PC-3 (cell line): Measurements from ENCODE around the gene NR2E1. TPM values are rescaled to one million over a fixed set of nuclear protein-coding genes. Genes with fewer than 3 reads are reported as not detected.

Source experiments
- ATAC-seq: fragments of 200-7000 bp; cut with Tn5 transposase; 2 replicates; pipeline ENCODE4 v1.9.1; 2020; ENCODE audit warnings: mild to moderate bottlenecking, moderate library complexity
- Bru-seq: library from RNA; stranded (reverse); fragments of 400-500 nt; gene quantifications from one replicate; lab custom pipeline; 2021; lab: Mats Ljungman, UMichigan
- BruChase-seq, 2 experiments: library from RNA; stranded (reverse); fragments of 400-500 nt; gene quantifications; one replicate each; lab custom pipeline; 2021; lab: Mats Ljungman, UMichigan
- BruUV-seq: library from RNA; stranded (reverse); fragments of 400-500 nt; replicated peaks from 2 replicates; lab custom pipeline; 2021; lab: Mats Ljungman, UMichigan
- CTCF ChIA-PET: fragments of 300-600 bp; sonication (Branson Sonifier 250); formaldehyde crosslinking; loops from one replicate; lab custom pipeline; 2022; ENCODE audit warnings: antibody characterized with exemption; lab: Charles Lee
- POLR2A ChIA-PET: fragments of 300-600 bp; sonication (Branson Sonifier 250); formaldehyde crosslinking; loops from one replicate; lab custom pipeline; 2022; ENCODE audit warnings: antibody characterized with exemption; ENCODE audit not compliant: unreplicated experiment; lab: Charles Lee
- DNase-seq: peaks from one replicate; pipeline ENCODE4 v3.0.0-alpha.2; 2015
- H2AFZ ChIP-seq: fragments of 300-600 bp; sonication (generic); 2 replicates; pipeline ENCODE4 v1.6.0; 2016; ENCODE audit warnings: antibody characterized with exemption, low read length
- H3F3A ChIP-seq: fragments of 300-600 bp; sonication (generic); one replicate; pipeline ENCODE4 v1.6.0; 2017; ENCODE audit warnings: antibody characterized with exemption, low read length, control low read depth, mild to moderate bottlenecking; ENCODE audit not compliant: unreplicated experiment
- H3K27ac ChIP-seq: fragments of 300-600 bp; sonication (generic); 2 replicates; pipeline ENCODE4 v1.5.1; 2016; ENCODE audit warnings: mild to moderate bottlenecking, low read length
- H3K27me3 ChIP-seq: fragments of 300-600 bp; sonication (generic); 2 replicates; pipeline ENCODE4 v1.6.1; 2016; ENCODE audit warnings: low read length, mixed read lengths
- H3K36me3 ChIP-seq: fragments of 300-600 bp; sonication (generic); 2 replicates; pipeline ENCODE4 v1.6.1; 2016; ENCODE audit warnings: low read depth, mixed run types, low read length, mixed read lengths
- H3K4me1 ChIP-seq: fragments of 300-600 bp; sonication (generic); 2 replicates; pipeline ENCODE4 v1.5.1; 2016; ENCODE audit warnings: low read length; ENCODE audit not compliant: insufficient read depth
- H3K4me2 ChIP-seq: fragments of 300-600 bp; sonication (generic); 2 replicates; pipeline ENCODE4 v1.6.0; 2016; ENCODE audit warnings: low read length
- H3K4me3 ChIP-seq: fragments of 300-600 bp; sonication (generic); 2 replicates; pipeline ENCODE4 v1.5.1; 2016; ENCODE audit warnings: mild to moderate bottlenecking, low read length, mixed read lengths
- H3K79me2 ChIP-seq: fragments of 300-600 bp; sonication (generic); 2 replicates; pipeline ENCODE4 v1.6.1; 2017; ENCODE audit warnings: low read length, mixed read lengths
- H3K9ac ChIP-seq: fragments of 300-600 bp; sonication (generic); 2 replicates; pipeline ENCODE4 v1.6.0; 2016; ENCODE audit warnings: mild to moderate bottlenecking, low read length
- H3K9me2 ChIP-seq: fragments of 300-600 bp; sonication (generic); replicated peaks from 2 replicates; pipeline ENCODE4 v1.6.1; 2016; ENCODE audit warnings: mixed run types, low read length, mixed read lengths
- H3K9me3 ChIP-seq: fragments of 300-600 bp; sonication (generic); 2 replicates; pipeline ENCODE4 v1.6.1; 2016; ENCODE audit warnings: low read length, mixed read lengths
- H4K20me1 ChIP-seq: fragments of 300-600 bp; sonication (generic); 2 replicates; pipeline ENCODE4 v1.6.1; 2016; ENCODE audit warnings: low read length, mixed read lengths
- CTCF ChIP-seq: fragments of 300-600 bp; sonication (generic); conservative IDR thresholded peaks from 2 replicates; pipeline ENCODE4 v1.5.1; 2017; ENCODE audit warnings: antibody characterized with exemption, low read depth, mild to moderate bottlenecking, low read length
- EZH2 ChIP-seq: fragments of 300-600 bp; sonication (generic); IDR thresholded peaks from one replicate; pipeline ENCODE4 v1.6.1; 2017; ENCODE audit warnings: antibody characterized with exemption, mild to moderate bottlenecking, low read length; ENCODE audit not compliant: unreplicated experiment
- EZH2phosphoT487 ChIP-seq: fragments of 300-600 bp; sonication (generic); IDR thresholded peaks from 2 replicates; pipeline ENCODE4 v1.6.1; 2018; ENCODE audit warnings: mild to moderate bottlenecking, antibody characterized with exemption, low read length, borderline replicate concordance
- intact Hi-C: fragments of 100-400 bp; cut with micrococcal nuclease; formaldehyde crosslinking; loops from 2 replicates; pipeline ENCODE4 v1.9.0; 2023
- long read RNA-seq: library from polyadenylated mRNA; unstranded; transcript quantifications from one replicate; pipeline ENCODE4 v2.0.0, GENCODE V29; 2021; ENCODE audit not compliant: unreplicated experiment
- total RNA-seq: library from RNA; depleted of rRNA; stranded (reverse); fragments of >200 nt; gene quantifications from 2 replicates; pipeline ENCODE4 v1.2.3, GENCODE V29; 2014; rRNA removed

NR2E1 gene
- 0.07 TPM in 1 of 2 replicates, not detected in the other for total RNA-seq
- not detected for Bru-seq, nascent RNA
- BruChase-seq, experiment 1, labeled RNA remaining after a 6-hour chase, result not detected
- BruChase-seq, experiment 2, labeled RNA remaining after a 2-hour chase, result percentile 4 among the genes with signal in this experiment
- long read RNA-seq, result 0 reads

GRCh38 chr6:108165714-108166663 is at the start of gene NR2E1:
Gene NR2E1, plus strand, starts transcription at chr6:108166022. Its CDS starts 744 bp downstream, at chr6:108166766.
- no TSS peak for BruUV-seq
- Histone ChIP-seq H3K27me3 (peaks cover 6% of the 10 kb centered on the region; the same call in 1 of the 2 replicates), H3K9me2 (no peaks in the 10 kb centered on the region), H3K9ac (no peak within 1 kb of the TSS), H3K4me1 (no peaks in the 10 kb centered on the region), H3K9me3 (no peaks in the 10 kb centered on the region), H3K4me2 (no peak within 1 kb of the TSS), H3K27ac (no peak within 1 kb of the TSS), H3K36me3 (no peaks in the 10 kb centered on the region), H3K79me2 (no peaks in the 10 kb centered on the region), H3K4me3 (no peak within 1 kb of the TSS), H2AFZ (no peak within 1 kb of the TSS), H3F3A (no peaks in the 10 kb centered on the region), H4K20me1 (no peaks in the 10 kb centered on the region)
- CTCF ChIA-PET, result no interaction called here
- POLR2A ChIA-PET, result no interaction called here
- no peak for DNase-seq
- no peak for ATAC-seq
- intact Hi-C loops, result no loop called here
- TF ChIP-seq CTCF, result no peak
- no peak for TF ChIP-seq EZH2
- no peak for TF ChIP-seq EZH2phosphoT487

- no peak overlapping the region for H3K4me2 ChIP-seq
- POLR2A ChIA-PET, result no interaction called here
- no peaks in the 10 kb centered on the region for H3F3A ChIP-seq
- H3K79me2 ChIP-seq, result no peaks in the 10 kb centered on the region
- H3K4me3 ChIP-seq, result no peak overlapping the region
- H3K27me3 ChIP-seq, result no peaks in the 10 kb centered on the region
- no peaks in the 10 kb centered on the region for H4K20me1 ChIP-seq
- H2AFZ ChIP-seq, result no peak overlapping the region
- H3K36me3 ChIP-seq, result no peaks in the 10 kb centered on the region
- no TSS peak for BruUV-seq
- intact Hi-C loops, result loop anchor here (10.0 kb wide), 1 partner anchor 108 kb away; no protein-coding TSS in a partner anchor
- no peaks in the 10 kb centered on the region for H3K4me1 ChIP-seq
- DNase-seq, result no peak
- no peaks in the 10 kb centered on the region for H3K9me3 ChIP-seq
- ATAC-seq, result no peak
- no peak for TF ChIP-seq EZH2
- no peak for TF ChIP-seq EZH2phosphoT487
- no peak for TF ChIP-seq CTCF
- CTCF ChIA-PET, result no interaction called here
- no peaks in the 10 kb centered on the region for H3K9me2 ChIP-seq
- H3K9ac ChIP-seq, result no peak overlapping the region
- H3K27ac ChIP-seq, result no peak overlapping the region
These were observed 49.0 kb upstream of the NR2E1 start for GRCh38 chr6:108116546-108117426.
